Endothelial cell (in vitro differentiated cells): ENCODE results near the gene CCDC81. TPM values are rescaled to one million over a fixed set of nuclear protein-coding genes. Genes with fewer than 3 reads are reported as not detected.
"Not testable (repeated sequence)": the region's sequence is repeated elsewhere in the genome, so short reads cannot be mapped to it uniquely, and the experiment has no call there.

ENCODE experiments used
- DNase-seq: peaks from one replicate; pipeline ENCODE4 v3.0.0; 2021; ENCODE audit warnings: low spot score
- H3K27ac Mint-ChIP-seq: one replicate; pipeline ENCODE4 v1.8.0; 2021; ENCODE audit warnings: mixed read lengths, inconsistent platforms; ENCODE audit not compliant: unreplicated experiment
- H3K27me3 Mint-ChIP-seq: one replicate; pipeline ENCODE4 v1.8.0; 2021; ENCODE audit warnings: mild to moderate bottlenecking, moderate library complexity, mixed read lengths, inconsistent platforms; ENCODE audit not compliant: unreplicated experiment
- H3K36me3 Mint-ChIP-seq: one replicate; pipeline ENCODE4 v1.8.0; 2021; ENCODE audit warnings: mild to moderate bottlenecking, low read depth, mixed read lengths, inconsistent platforms; ENCODE audit not compliant: unreplicated experiment
- H3K4me1 Mint-ChIP-seq: one replicate; pipeline ENCODE4 v1.8.0; 2021; ENCODE audit warnings: mild to moderate bottlenecking, mixed read lengths, inconsistent platforms; ENCODE audit not compliant: unreplicated experiment
- H3K4me3 Mint-ChIP-seq: one replicate; pipeline ENCODE4 v1.8.0; 2021; ENCODE audit warnings: mild to moderate bottlenecking, mixed read lengths, inconsistent platforms; ENCODE audit not compliant: unreplicated experiment
- H3K9me3 Mint-ChIP-seq: one replicate; pipeline ENCODE4 v1.8.0; 2021; ENCODE audit warnings: mixed read lengths, inconsistent platforms; ENCODE audit not compliant: unreplicated experiment
- CTCF ChIP-seq: fragments of 200-600 bp; sonication (generic); IDR thresholded peaks from one replicate; pipeline ENCODE4 v1.5.0; 2021; ENCODE audit warnings: antibody characterized with exemption; ENCODE audit not compliant: unreplicated experiment
- total RNA-seq: library from RNA; stranded (reverse); fragmentation: NEBNext Ultra II Directional; extraction: Animal tissue kit (Norgen Biotek cat#: 25700); gene quantifications from one replicate; pipeline ENCODE4 v1.2.1, GENCODE V29; 2021; ENCODE audit not compliant: unreplicated experiment

The CCDC81 gene
- total RNA-seq, 1 donor from 2014 or later, result 0.33 TPM

DNA sequence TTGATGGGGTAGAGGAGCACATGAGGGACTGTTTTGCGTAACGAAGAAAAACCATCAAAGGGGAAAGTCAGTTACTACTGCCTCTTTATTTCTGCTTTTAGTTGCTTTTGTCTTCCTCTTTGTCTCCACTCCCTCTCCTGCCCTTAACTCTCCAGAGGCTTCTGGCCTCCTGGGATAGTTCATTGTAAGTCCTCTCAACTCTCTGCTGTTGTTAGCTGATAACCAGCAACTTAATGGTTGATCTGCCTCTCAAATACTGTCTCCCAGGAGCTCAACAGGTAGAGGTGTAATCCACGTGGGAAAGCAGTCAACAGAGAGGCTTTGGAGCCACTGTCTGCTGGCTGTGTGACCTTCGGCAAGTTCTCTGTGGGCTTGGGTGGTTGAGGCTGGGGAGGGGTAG, 47.3 kb downstream of the CCDC81 start:
- no peak for DNase-seq
- Mint-ChIP-seq H3K4me3 (no peak overlapping the region), H3K9me3 (no peaks in the 10 kb centered on the region), H3K27me3 (peaks cover 3% of the 10 kb centered on the region), H3K27ac (no peak overlapping the region), H3K36me3 (no peaks in the 10 kb centered on the region), H3K4me1 (peaks cover 8% of the 10 kb centered on the region)
- no peak for TF ChIP-seq CTCF

- no peaks in the 10 kb centered on the region for H3K36me3 Mint-ChIP-seq
- H3K4me3 Mint-ChIP-seq, result no peak overlapping the region
- no peaks in the 10 kb centered on the region for H3K9me3 Mint-ChIP-seq
- peaks cover 3% of the 10 kb centered on the region for H3K27me3 Mint-ChIP-seq
- H3K4me1 Mint-ChIP-seq, result peaks cover 8% of the 10 kb centered on the region
- no peak for DNase-seq
- TF ChIP-seq CTCF, result no peak
- no peak overlapping the region for H3K27ac Mint-ChIP-seq
Measured at GRCh38 chr11:86422371-86422770, 47.7 kb downstream of the CCDC81 start.

DNA sequence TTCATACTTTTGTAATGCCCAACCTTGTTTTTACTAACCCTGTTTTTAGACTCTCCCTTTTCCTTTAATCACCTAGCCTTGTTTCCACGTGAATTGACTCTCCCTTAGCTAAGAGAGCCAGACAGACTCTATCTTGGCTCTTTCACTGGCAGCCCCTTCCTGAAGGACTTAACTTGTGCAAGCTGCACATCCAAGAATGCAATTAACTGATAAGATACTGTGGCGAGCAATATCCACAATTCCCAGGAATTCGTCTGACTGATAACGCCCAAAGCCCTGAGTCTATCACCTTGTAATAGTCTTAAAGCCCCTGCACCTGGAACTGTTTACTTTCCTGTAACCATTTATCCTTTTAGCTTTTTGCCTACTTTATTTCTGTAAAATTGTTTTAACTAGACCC, 48.8 kb downstream of the CCDC81 start:
- DNase-seq, H3K4me1 Mint-ChIP-seq, H3K4me3 Mint-ChIP-seq, H3K36me3 Mint-ChIP-seq, H3K9me3 Mint-ChIP-seq, H3K27me3 Mint-ChIP-seq, H3K27ac Mint-ChIP-seq: not testable (repeated sequence)

DNA sequence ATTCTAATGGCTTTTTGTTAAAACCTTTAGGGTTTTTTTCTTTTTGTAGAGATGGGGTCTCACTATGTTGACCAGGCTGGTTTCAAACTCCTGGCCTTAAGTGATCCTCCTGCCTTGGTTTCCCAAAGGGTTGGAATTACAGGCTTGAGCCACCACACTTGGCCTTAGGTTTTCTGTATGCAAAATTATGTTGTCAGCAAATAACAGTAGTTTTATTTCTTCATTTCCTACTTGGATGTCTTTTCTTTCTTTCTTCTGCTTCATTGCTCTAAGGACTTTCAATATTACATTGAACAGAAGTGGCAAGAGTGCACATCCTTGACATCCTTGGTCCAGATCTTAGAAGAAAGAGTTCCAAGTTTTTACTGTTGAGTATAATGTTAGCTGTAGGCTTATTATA, 52.8 kb downstream of the CCDC81 start:
- no peak for TF ChIP-seq CTCF
- DNase-seq, result no peak
- Mint-ChIP-seq H3K27ac (no peak overlapping the region), H3K36me3 (no peaks in the 10 kb centered on the region), H3K27me3 (peaks cover 3% of the 10 kb centered on the region), H3K4me3 (no peak overlapping the region), H3K9me3 (no peaks in the 10 kb centered on the region), H3K4me1 (peaks cover 8% of the 10 kb centered on the region)

DNA sequence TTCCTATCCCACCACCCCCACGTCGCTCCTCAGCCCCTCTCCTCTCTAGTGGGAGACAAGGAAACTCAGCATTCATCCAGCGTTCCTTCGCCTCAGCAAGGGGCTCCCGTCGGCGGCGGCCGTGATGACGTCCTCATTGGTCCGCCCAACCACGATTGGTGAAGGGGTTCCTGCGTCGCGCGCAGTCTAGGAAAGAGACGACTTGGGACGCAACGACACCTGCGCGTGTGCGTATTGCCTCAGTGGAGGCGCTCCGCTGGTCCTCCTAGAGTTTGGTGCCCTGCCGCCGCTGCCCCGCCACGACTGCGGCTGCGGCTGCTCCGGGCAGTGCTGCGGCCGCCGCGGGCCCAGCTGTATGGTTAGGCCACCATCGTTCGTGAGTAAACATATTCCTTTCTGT, 56.6 kb downstream of the CCDC81 start:
- Mint-ChIP-seq H3K4me1 (no peaks in the 10 kb centered on the region), H3K4me3 (no peak overlapping the region), H3K27me3 (no peaks in the 10 kb centered on the region), H3K36me3 (no peaks in the 10 kb centered on the region), H3K27ac (no peak overlapping the region), H3K9me3 (no peaks in the 10 kb centered on the region)
- DNase-seq, result no peak
- no peak for TF ChIP-seq CTCF

DNA sequence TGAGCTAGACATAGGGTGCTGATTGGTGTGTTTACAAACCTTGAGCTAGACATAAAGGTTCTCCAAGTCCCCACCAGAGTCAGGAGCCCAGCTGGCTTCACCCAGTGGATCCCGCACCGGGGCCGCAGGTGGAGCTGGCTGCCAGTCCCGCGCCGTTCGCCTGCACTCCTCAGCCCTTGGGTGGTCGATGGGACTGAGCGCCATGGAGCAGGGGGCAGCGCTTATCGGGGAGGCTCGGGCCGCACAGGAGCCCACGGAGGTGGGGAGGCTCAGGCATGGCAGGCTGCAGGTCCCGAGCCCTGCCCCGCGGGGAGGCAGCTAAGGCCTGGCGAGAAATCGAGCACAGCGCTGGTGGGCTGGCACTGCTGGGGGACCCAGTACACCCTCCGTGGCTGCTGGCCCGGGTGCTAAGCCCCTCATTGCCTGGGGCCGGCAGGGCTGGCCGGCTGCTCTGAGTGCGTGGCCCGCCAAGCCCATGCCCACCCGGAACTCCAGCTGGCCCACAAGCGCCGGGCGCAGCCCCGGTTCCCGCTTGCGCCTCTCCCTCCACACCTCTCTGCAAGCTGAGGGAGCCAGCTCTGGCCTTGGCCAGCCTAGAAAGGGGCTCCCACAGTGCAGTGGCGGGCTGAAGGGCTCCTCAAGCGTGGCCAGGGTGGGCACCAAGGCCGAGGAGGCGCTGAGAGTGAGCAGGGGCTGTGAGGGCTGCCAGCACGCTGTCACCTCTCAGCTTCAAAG, 58.8 kb downstream of the CCDC81 start:
- not testable (repeated sequence) for H3K4me3 Mint-ChIP-seq, H3K4me1 Mint-ChIP-seq, DNase-seq, H3K27me3 Mint-ChIP-seq, H3K27ac Mint-ChIP-seq, H3K9me3 Mint-ChIP-seq, H3K36me3 Mint-ChIP-seq
